OCI-LY3 (cell line): Measurements from ENCODE around the gene MB21D2.

Source experiments
- EZH2phosphoT487 ChIP-seq: fragments of 200-600 bp; shearing (Covaris generic); IDR thresholded peaks from 2 replicates; pipeline ENCODE4 v1.6.1; 2018; ENCODE audit warnings: antibody characterized with exemption, mixed run types, low read depth
- TF ChIP-seq, protein P1 (sequence below): fragments of 200-600, 300-600 bp; sonication (generic); IDR thresholded peaks from 2 replicates; pipeline ENCODE4 v1.5.1; 2014; ENCODE audit warnings: antibody characterized with exemption, low read length, low read depth

DNA sequence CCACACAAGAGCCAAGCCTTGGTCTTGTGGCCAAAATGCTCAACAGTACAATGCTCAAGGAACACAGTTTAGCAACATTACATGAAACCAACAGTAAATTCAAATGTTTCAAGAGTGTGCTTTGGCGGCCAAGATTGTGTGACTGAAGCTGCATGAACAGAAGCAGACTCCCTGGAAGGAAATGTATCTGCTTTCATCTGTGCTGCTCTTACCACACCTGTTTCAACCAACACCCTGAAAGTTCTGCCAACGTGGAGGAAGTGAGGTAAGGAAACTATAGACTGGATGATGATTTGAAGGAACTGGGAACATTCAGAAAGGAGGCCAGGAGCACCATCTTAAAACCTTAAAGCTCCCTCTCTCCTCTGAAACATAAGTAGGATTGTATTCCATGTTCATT is 55.7 kb downstream of the MB21D2 start:
- TF ChIP-seq, protein P1, sequence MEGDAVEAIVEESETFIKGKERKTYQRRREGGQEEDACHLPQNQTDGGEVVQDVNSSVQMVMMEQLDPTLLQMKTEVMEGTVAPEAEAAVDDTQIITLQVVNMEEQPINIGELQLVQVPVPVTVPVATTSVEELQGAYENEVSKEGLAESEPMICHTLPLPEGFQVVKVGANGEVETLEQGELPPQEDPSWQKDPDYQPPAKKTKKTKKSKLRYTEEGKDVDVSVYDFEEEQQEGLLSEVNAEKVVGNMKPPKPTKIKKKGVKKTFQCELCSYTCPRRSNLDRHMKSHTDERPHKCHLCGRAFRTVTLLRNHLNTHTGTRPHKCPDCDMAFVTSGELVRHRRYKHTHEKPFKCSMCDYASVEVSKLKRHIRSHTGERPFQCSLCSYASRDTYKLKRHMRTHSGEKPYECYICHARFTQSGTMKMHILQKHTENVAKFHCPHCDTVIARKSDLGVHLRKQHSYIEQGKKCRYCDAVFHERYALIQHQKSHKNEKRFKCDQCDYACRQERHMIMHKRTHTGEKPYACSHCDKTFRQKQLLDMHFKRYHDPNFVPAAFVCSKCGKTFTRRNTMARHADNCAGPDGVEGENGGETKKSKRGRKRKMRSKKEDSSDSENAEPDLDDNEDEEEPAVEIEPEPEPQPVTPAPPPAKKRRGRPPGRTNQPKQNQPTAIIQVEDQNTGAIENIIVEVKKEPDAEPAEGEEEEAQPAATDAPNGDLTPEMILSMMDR, result no peak
- no peak for TF ChIP-seq EZH2phosphoT487
